ENCODE measurements around the gene AIFM3. TPM values are rescaled to one million over a fixed set of nuclear protein-coding genes. Genes with fewer than 3 reads are reported as not detected.

Gene AIFM3
- total and polyA plus RNA-seq, 5 donors from 2014 or later = 0.49 TPM; not detected in 4

DNA sequence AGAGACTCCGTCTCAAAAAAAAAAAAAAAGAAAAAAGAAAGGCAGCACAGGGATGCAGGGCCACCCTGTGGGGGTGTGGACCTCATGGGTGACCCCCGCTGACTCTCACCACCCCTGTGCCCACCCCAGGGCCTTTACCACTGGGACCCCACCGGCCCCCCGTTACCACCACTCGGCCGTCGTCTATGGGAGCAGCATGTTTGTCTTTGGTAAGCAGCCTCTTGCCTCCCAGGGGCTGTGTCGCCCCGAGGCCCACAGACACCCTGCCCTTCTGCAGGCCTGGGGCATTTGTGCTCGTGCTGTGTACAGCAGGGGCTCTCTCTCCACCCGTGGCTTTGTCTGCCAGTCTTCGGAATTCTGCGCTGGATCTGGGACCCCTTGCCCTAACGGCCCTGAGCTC, 20.3 kb downstream of the AIFM3 start:
- H3K36me3 Mint-ChIP-seq = peaks cover 21% of the 10 kb centered on the region
- no peaks in the 10 kb centered on the region for H3K9me3 Mint-ChIP-seq
- Histone ChIP-seq H3K36me3 (ENCODE audit: control insufficient read depth, insufficient read depth, low read length) (peaks cover 21% of the 10 kb centered on the region), H3K9me3 (ENCODE audit: control insufficient read depth in 2 of 2, low read length in 2 of 2) (no peaks in the 10 kb centered on the region), H3K4me3 (ENCODE audit: low read depth, low read length) (no peak overlapping the region), H3K27ac (ENCODE audit: insufficient read depth, low read length, poor library complexity, severe bottlenecking) (no peak overlapping the region), H3K4me1 (ENCODE audit: control insufficient read depth, insufficient read depth, low read length, poor library complexity, severe bottlenecking) (peaks cover 9% of the 10 kb centered on the region), H3K27me3 (ENCODE audit: control insufficient read depth, insufficient read depth, low read length) (no peaks in the 10 kb centered on the region)
- H3K27me3 Mint-ChIP-seq = no peaks in the 10 kb centered on the region
- DNase-seq (no peak), ATAC-seq (ENCODE audit: low read depth in 2 of 2) (no peak)
- no peak overlapping the region for H3K27ac Mint-ChIP-seq
- no peak overlapping the region for H3K4me3 Mint-ChIP-seq
- peaks cover 5 to 20% (median 14%) of the 10 kb centered on the region in 4 donors for H3K4me1 Mint-ChIP-seq

DNA sequence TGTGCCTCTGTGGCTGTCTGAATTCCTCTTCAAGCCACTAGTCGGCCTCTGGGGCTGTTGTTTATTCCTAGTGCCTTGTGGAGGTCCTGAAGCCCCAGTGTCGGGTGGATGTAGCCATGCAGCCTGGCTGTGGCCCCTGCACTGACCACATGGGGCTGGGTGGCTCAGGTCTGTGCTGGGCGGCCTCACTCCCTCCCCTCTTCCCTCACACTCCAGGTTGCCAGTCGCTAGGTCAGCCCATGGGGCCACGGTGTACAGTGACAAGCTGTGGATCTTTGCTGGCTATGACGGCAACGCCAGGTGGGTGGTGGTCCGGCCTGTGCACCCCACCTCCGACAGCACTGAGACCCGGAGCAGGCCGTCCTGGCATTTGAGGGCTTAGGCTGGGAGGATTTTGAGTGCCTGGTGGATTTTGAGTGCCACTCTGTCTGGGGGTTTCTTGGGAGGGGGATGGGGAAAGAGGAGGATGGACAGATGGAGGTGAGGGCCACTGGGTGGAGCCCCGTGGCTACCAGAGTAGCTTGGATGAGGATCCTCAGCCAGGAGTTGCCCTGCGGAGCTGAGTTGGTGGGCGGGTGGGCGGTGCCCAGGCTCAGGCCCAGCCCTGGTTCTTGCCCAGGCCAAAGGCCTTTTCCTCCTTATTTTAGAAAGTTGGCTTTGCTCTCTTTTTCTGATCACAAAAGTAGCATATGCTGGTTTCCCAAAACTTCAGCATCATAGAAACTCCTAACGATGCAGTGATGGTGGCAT, 21.7 kb downstream of the AIFM3 start:
- H3K27me3 ChIP-seq (ENCODE audit: control insufficient read depth, insufficient read depth, low read length) = no peaks in the 10 kb centered on the region
- no peaks in the 10 kb centered on the region for H3K27me3 Mint-ChIP-seq
- H3K9me3 ChIP-seq (ENCODE audit: control insufficient read depth in 2 of 2, low read length in 2 of 2) = no peaks in the 10 kb centered on the region
- no peaks in the 10 kb centered on the region for H3K4me1 ChIP-seq (ENCODE audit: control insufficient read depth, insufficient read depth, low read length, poor library complexity, severe bottlenecking)
- ATAC-seq (ENCODE audit: low read depth in 2 of 2) = no peak
- H3K9me3 Mint-ChIP-seq = no peaks in the 10 kb centered on the region
- H3K27ac Mint-ChIP-seq = no peak overlapping the region
- H3K36me3 ChIP-seq (ENCODE audit: control insufficient read depth, insufficient read depth, low read length) = peaks cover 22% of the 10 kb centered on the region
- H3K4me1 Mint-ChIP-seq = peaks cover 0 to 7% (median 6%) of the 10 kb centered on the region in 4 donors
- H3K4me3 Mint-ChIP-seq = no peak overlapping the region
- H3K36me3 Mint-ChIP-seq = peaks cover 21% of the 10 kb centered on the region
- DNase-seq = no peak
- H3K4me3 ChIP-seq (ENCODE audit: low read depth, low read length) = no peak overlapping the region
- no peak overlapping the region for H3K27ac ChIP-seq (ENCODE audit: insufficient read depth, low read length, poor library complexity, severe bottlenecking)

DNA sequence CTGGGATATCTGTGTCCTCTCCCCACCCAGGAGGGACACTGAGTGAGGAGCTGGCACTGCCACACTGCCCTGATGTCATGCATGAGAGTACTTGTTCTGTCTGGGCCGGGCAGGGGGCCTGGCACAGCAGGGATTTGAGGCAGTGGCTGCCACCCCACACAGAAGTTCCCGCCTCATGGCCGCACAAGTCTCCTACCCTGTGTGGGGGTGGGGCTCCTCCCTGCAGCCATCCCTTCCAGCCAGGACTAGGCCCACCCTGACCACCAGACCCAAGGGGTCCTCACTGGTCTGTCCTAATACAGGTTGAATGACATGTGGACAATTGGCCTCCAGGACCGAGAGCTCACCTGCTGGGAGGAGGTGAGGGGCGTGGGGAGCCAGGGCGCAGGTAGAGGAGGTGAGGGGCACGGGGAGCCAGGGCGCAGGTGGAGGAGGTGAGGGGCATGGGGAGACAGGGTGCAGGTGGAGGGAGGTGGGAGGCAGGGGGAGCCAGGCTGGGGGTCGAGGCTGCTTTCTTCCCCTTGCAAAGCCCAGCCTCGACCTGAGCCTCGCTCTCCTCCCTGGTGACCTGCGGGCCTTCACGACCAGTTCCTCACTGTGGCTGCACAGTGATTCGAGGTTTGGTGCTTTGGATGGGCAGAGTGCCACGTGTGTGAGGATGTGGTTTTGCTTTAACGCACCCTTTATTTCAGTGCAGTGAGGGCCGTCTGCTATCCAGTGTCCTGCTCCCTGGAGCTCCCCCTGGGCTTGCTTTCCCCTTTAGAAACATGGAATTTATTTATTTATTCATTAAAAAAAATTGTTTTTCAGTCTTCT, 22.5 kb downstream of the AIFM3 start:
- H3K9me3 Mint-ChIP-seq = no peaks in the 10 kb centered on the region
- H3K27me3 ChIP-seq (ENCODE audit: control insufficient read depth, insufficient read depth, low read length) = no peaks in the 10 kb centered on the region
- H3K9me3 ChIP-seq (ENCODE audit: control insufficient read depth in 2 of 2, low read length in 2 of 2) = no peaks in the 10 kb centered on the region
- H3K27ac ChIP-seq (ENCODE audit: insufficient read depth, low read length, poor library complexity, severe bottlenecking) = no peak overlapping the region
- peaks cover 22% of the 10 kb centered on the region for H3K36me3 ChIP-seq (ENCODE audit: control insufficient read depth, insufficient read depth, low read length)
- no peak overlapping the region for H3K4me3 Mint-ChIP-seq
- no peaks in the 10 kb centered on the region for H3K27me3 Mint-ChIP-seq
- no peak for DNase-seq
- ATAC-seq (ENCODE audit: low read depth in 2 of 2) = no peak
- peaks cover 15% of the 10 kb centered on the region for H3K36me3 Mint-ChIP-seq
- H3K27ac Mint-ChIP-seq = no peak overlapping the region
- no peak overlapping the region for H3K4me3 ChIP-seq (ENCODE audit: low read depth, low read length)
- H3K4me1 ChIP-seq (ENCODE audit: control insufficient read depth, insufficient read depth, low read length, poor library complexity, severe bottlenecking) = no peaks in the 10 kb centered on the region
- peaks cover 0 to 5% (median under 1%) of the 10 kb centered on the region in 4 donors for H3K4me1 Mint-ChIP-seq

DNA sequence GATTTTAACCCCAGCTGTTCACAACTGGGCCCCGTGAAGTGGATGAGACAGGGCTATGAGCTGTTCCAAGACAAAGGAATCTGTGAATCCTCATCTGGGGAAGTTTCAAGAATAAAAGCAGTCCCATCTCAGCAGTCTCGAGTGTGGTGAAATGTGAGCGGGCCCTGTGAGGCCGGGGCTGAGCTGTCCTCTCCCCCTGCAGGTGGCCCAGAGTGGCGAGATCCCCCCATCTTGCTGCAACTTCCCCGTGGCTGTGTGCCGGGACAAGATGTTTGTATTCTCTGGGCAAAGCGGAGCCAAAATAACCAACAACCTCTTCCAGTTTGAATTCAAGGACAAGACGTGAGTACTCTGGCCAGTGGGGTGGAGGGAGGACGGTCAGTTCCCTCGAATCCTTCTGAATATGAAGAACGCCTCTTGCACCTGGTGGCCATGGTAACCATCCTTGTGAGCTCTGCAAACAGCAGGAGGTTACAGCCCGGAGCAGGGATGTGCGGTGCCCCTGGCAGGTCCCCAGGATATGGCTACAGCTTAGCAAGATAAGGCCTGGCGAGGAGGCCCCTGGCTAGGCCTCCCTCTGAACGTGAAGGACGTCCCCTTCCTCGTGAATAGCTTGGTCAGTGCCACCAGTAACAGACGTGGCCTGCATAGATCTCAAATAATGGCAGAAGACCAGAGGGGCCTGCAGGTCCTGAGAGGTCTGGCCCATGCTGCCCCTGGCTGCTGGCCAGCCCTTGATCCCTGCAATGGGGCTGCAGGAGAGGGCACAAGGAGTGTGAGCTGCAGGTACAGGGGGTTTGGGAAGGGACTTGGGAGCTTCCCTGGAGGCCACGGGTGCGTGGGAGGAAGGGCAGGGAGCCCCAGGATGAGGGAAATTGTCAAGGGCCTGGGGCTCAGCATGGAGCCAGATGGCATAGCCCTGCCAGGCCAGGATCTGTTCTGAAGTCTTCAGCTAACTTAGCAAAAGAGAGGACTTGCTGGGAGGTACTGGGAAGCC, 23.4 kb downstream of the AIFM3 start:
- Mint-ChIP-seq H3K27ac (no peak overlapping the region), H3K4me1 (peaks cover 0 to 5% (median under 1%) of the 10 kb centered on the region in 4 donors), H3K9me3 (no peaks in the 10 kb centered on the region), H3K36me3 (peaks cover 15% of the 10 kb centered on the region), H3K27me3 (no peaks in the 10 kb centered on the region), H3K4me3 (no peak overlapping the region)
- Histone ChIP-seq H3K36me3 (ENCODE audit: control insufficient read depth, insufficient read depth, low read length) (peaks cover 20% of the 10 kb centered on the region), H3K27ac (ENCODE audit: insufficient read depth, low read length, poor library complexity, severe bottlenecking) (no peak overlapping the region), H3K4me1 (ENCODE audit: control insufficient read depth, insufficient read depth, low read length, poor library complexity, severe bottlenecking) (no peaks in the 10 kb centered on the region), H3K27me3 (ENCODE audit: control insufficient read depth, insufficient read depth, low read length) (no peaks in the 10 kb centered on the region), H3K4me3 (ENCODE audit: low read depth, low read length) (no peak overlapping the region), H3K9me3 (ENCODE audit: control insufficient read depth in 2 of 2, low read length in 2 of 2) (no peaks in the 10 kb centered on the region)
- no peak for DNase-seq
- no peak for ATAC-seq (ENCODE audit: low read depth in 2 of 2)

DNA sequence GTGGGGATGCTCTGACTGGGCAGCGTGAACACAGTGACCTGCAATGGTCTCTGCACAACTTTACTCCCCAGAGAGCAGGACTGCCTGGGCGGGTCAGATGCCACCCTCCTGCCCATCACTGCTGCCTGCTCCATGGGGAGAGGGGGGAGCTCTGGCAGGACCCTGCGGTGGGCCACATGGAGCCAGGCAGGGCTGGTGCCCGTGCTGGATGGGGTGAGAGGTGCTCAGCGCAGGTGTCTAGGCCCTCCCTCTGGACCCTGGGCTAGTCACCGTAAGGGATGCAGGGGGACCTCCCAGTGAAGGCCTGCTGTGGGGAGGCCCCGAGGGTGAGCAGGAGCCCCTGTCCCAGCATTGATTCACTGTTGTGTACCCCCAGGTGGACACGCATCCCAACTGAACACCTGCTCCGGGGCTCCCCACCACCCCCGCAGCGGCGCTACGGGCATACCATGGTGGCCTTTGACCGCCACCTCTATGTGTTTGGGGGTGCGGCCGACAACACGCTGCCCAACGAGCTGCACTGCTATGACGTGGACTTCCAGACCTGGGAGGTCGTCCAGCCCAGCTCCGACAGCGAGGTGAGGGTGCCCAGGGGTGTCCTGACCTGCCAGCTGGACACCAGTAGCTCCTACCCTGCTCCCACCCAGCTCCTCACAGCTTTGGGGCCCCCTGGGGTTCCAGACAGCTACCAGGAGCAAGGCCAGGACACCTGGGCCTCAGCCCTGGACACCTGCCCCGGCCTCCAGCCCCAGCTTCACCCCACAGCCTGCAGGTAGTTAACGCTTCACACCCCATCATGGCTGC, 24.4 kb downstream of the AIFM3 start:
- H3K9me3 ChIP-seq (ENCODE audit: control insufficient read depth in 2 of 2, low read length in 2 of 2) = no peaks in the 10 kb centered on the region
- peaks cover 17% of the 10 kb centered on the region for H3K36me3 ChIP-seq (ENCODE audit: control insufficient read depth, insufficient read depth, low read length)
- no peak overlapping the region for H3K4me3 Mint-ChIP-seq
- H3K9me3 Mint-ChIP-seq = peaks cover 0 to 1% (median 0%) of the 10 kb centered on the region in 7 donors
- ATAC-seq (ENCODE audit: low read depth in 2 of 2) (no peak), DNase-seq (no peak)
- no peak overlapping the region for H3K4me3 ChIP-seq (ENCODE audit: low read depth, low read length)
- no peaks in the 10 kb centered on the region for H3K27me3 Mint-ChIP-seq
- H3K27ac ChIP-seq (ENCODE audit: insufficient read depth, low read length, poor library complexity, severe bottlenecking) = no peak overlapping the region
- no peaks in the 10 kb centered on the region for H3K4me1 ChIP-seq (ENCODE audit: control insufficient read depth, insufficient read depth, low read length, poor library complexity, severe bottlenecking)
- peaks cover 0 to 2% (median under 1%) of the 10 kb centered on the region in 4 donors for H3K4me1 Mint-ChIP-seq
- H3K27ac Mint-ChIP-seq = no peak overlapping the region
- H3K27me3 ChIP-seq (ENCODE audit: control insufficient read depth, insufficient read depth, low read length) = no peaks in the 10 kb centered on the region
- peaks cover 12% of the 10 kb centered on the region for H3K36me3 Mint-ChIP-seq

GRCh38 chr22:20992056-20992442, 25.0 kb downstream of the AIFM3 start:
- Histone ChIP-seq H3K27ac (ENCODE audit: insufficient read depth, low read length, poor library complexity, severe bottlenecking) (no peak overlapping the region), H3K4me3 (ENCODE audit: low read depth, low read length) (no peak overlapping the region), H3K36me3 (ENCODE audit: control insufficient read depth, insufficient read depth, low read length) (peaks cover 21% of the 10 kb centered on the region), H3K27me3 (ENCODE audit: control insufficient read depth, insufficient read depth, low read length) (no peaks in the 10 kb centered on the region), H3K9me3 (ENCODE audit: control insufficient read depth in 2 of 2, low read length in 2 of 2) (no peaks in the 10 kb centered on the region), H3K4me1 (ENCODE audit: control insufficient read depth, insufficient read depth, low read length, poor library complexity, severe bottlenecking) (no peaks in the 10 kb centered on the region)
- no peak for DNase-seq
- H3K4me1 Mint-ChIP-seq = peaks cover 0 to 2% (median 0%) of the 10 kb centered on the region in 4 donors
- no peak overlapping the region for H3K27ac Mint-ChIP-seq
- no peak overlapping the region for H3K4me3 Mint-ChIP-seq
- no peak for ATAC-seq (ENCODE audit: low read depth in 2 of 2)
- H3K27me3 Mint-ChIP-seq = no peaks in the 10 kb centered on the region
- peaks cover 0 to 1% (median 0%) of the 10 kb centered on the region in 7 donors for H3K9me3 Mint-ChIP-seq
- H3K36me3 Mint-ChIP-seq = peaks cover 9% of the 10 kb centered on the region

All from CD4-positive, CD25-positive, alpha-beta regulatory T cell (primary cell).